SJCRH30 (cell line): Measurements from ENCODE around the gene CAPN15. TPM values are rescaled to one million over a fixed set of nuclear protein-coding genes. Genes with fewer than 3 reads are reported as not detected.

Source experiments
- DNase-seq, 2 experiments: peaks; one replicate each; pipeline ENCODE4 v3.0.0-alpha.2; 2015 to 2020
- H3K27ac ChIP-seq: fragments of 250-450 bp; sonication (Bioruptor Pico); 2 replicates; pipeline ENCODE4 v1.5.1; 2020; ENCODE audit warnings: mild to moderate bottlenecking, moderate library complexity
- H3K27me3 ChIP-seq: fragments of 250-450 bp; sonication (Bioruptor Pico); 2 replicates; pipeline ENCODE4 v1.5.1; 2020; ENCODE audit warnings: mild to moderate bottlenecking, moderate library complexity
- H3K36me3 ChIP-seq: fragments of 250-450 bp; sonication (Bioruptor Pico); 2 replicates; pipeline ENCODE4 v1.5.1; 2020; ENCODE audit warnings: mild to moderate bottlenecking, moderate library complexity
- H3K4me1 ChIP-seq: fragments of 250-450 bp; sonication (Bioruptor Pico); 2 replicates; pipeline ENCODE4 v1.5.1; 2020; ENCODE audit warnings: mild to moderate bottlenecking, moderate library complexity
- H3K4me3 ChIP-seq: fragments of 250-450 bp; sonication (Bioruptor Pico); 2 replicates; pipeline ENCODE4 v1.5.1; 2020; ENCODE audit warnings: mild to moderate bottlenecking, moderate library complexity
- H3K9me3 ChIP-seq: fragments of 250-450 bp; sonication (Bioruptor Pico); replicated peaks from 2 replicates; pipeline ENCODE4 v1.5.1; 2020; ENCODE audit warnings: mild to moderate bottlenecking, moderate library complexity
- total RNA-seq: library from RNA; depleted of rRNA; stranded (reverse); fragments of >200 nt; shearing (Covaris generic); gene quantifications from 2 replicates; pipeline ENCODE4 v1.2.3, GENCODE V29; 2014

The CAPN15 gene
- total RNA-seq, 1 experiment from 2014 or later: 54.0 TPM

DNA sequence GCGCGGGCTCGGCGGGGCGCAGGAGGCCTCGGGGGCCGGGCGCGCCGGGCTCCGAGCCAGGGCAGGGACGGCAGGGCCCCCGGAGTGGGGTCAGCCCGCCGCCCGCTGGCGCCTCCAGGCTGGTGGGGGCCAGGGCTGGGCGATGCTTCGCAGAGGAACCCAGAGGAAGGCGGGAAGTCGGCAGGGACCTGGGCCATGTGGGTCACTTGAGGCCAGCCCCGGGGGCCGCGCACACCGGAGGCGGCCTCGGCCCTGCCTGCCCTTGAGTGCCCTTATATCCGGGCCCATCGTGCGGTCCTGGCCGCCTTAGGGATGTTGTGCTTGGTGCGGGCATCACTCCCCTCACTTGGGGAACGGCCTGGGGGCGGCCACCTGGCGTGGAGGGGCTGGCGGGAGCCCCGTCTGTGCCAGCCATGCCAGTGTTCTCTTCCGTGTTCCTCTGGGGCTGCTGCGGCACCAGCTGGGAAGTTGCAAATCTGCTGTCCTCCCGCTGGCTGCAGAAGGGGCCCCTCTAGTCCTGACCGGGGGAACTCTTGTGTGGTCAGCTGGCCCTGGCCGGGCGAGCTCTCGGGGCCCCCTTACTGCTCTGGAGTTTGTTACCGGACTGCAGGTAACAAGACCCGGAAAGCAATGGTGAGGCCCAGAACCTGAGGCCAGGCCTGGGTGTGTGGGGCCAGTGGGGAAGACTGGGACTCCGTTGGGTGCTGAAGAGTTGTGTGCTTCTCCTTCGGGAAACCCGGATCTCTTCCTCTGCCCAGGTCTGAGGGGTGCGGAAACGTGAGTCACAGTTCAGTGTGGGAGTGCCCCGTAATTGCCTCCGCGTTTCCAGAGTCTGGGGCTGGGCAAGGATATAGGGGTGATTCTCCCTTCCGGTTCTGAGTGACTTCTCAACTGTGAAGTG lies 849 bp downstream of the CAPN15 start:
- Histone ChIP-seq H3K36me3 (no peaks in the 10 kb centered on the region), H3K27ac (peak overlapping the region; percentile 76), H3K4me1 (peaks cover 16% of the 10 kb centered on the region), H3K4me3 (peak overlapping the region; percentile 96), H3K9me3 (no peaks in the 10 kb centered on the region), H3K27me3 (no peaks in the 10 kb centered on the region)
- peak; percentile 43 to 53 for DNase-seq

DNA sequence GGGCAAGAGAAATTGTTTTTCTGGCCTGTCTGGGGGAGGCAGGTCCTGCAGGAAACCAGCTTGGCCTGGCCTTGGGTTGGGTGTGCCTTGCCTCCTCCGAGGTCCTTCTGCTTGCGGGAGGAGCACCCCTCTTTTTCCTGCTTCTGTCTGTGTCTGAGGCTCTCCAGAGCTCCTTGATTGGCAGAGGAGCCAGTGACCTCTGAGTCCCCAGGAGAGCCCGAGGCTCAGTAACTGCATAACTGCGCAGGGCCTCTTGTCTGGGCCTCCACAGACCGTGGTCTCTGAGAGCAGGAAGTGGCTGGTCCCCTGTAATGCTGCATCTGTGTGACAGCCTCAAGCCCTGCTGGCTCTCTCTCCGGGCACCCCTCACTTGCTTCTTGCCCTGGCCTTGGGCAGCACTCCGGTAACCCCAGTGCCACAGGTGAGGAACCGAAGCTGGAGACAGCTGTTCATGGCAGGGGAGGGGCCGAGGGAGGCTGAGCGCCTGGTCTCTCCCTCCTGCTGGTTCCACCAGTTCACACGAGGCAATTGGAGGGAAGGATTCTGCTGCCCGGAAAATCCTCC lies 1.6 kb downstream of the CAPN15 start:
- H3K4me3 ChIP-seq: peak overlapping the region; percentile 96
- peaks cover 24% of the 10 kb centered on the region for H3K4me1 ChIP-seq
- no peaks in the 10 kb centered on the region for H3K9me3 ChIP-seq
- H3K36me3 ChIP-seq: no peaks in the 10 kb centered on the region
- H3K27ac ChIP-seq: peak overlapping the region; percentile 76
- peak; percentile 35 to 47 for DNase-seq
- no peaks in the 10 kb centered on the region for H3K27me3 ChIP-seq

DNA sequence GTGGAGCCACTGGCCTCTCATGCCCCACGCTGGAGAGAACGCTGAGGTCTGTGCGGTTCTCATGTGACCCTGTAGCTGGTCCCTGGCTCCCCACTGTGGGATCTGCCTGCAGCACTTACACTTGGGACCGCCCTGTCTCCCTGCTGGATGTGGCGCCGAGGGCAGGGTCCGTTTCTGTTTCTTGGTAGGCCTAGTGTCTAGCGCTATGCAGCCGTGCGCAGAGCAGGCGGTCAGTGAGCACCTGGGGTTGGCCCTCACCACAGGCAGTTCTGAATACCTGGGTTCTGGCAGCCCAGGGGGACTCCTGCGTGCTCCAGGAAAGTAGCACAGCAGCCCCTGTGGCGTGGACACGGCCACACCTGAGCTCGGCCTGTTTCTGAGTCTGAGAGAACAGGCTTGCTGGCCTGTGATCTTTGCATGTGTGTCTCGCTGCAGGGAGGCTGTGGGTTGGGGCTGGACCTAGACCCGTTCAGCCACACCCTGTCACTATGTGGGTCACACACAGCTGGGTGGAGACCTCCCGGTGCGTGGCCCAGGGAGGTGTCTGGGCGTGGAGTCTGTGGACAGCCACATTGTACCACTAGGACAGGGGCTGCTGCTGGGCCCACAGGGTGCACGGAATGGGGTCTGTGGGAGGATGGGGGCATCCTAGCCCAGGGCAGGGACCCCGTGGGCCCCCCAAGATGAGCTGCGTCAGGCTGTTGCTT lies 2.8 kb downstream of the CAPN15 start:
- Histone ChIP-seq H3K36me3 (no peaks in the 10 kb centered on the region), H3K4me3 (no peak overlapping the region), H3K27ac (peak overlapping the region; percentile 76; the same call in 1 of the 2 replicates), H3K27me3 (no peaks in the 10 kb centered on the region), H3K4me1 (peaks cover 36% of the 10 kb centered on the region), H3K9me3 (no peaks in the 10 kb centered on the region)
- DNase-seq: no peak

DNA sequence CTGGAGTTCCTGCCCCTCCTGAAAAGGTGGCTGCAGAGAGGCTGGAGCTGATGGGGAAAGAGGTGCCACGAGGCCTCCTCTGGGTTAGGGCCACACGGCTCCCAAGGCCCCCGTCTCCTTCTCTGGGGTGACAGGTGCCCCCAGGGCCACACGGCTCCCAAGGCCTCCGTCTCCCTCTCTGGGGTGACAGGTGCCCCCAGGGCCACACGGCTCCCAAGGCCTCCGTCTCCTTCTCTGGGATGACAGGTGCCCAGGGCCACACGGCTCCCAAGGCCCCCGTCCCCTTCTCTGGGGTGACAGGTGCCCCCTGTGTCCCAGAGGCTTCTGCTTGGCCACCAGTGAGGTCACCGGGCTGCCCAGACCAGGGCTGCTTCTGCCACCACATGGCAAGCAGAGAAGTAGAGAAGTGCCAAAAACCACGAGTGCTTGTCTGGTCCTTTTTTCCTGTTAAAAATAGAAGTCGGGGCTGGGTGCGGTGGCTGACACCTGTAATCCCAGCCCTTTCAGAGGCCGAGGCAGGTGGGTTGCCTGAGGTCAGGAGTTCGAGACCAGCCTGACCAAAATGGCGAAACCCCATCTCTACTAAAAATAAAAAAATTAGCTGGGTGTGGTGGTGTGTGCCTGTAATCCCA lies 4.1 kb downstream of the CAPN15 start:
- Histone ChIP-seq H3K9me3 (no peaks in the 10 kb centered on the region), H3K4me3 (no peak overlapping the region), H3K27ac (no peak overlapping the region), H3K4me1 (peaks cover 34% of the 10 kb centered on the region), H3K27me3 (no peaks in the 10 kb centered on the region), H3K36me3 (peaks cover 6% of the 10 kb centered on the region; the same call in 1 of the 2 replicates)
- DNase-seq: no peak

DNA sequence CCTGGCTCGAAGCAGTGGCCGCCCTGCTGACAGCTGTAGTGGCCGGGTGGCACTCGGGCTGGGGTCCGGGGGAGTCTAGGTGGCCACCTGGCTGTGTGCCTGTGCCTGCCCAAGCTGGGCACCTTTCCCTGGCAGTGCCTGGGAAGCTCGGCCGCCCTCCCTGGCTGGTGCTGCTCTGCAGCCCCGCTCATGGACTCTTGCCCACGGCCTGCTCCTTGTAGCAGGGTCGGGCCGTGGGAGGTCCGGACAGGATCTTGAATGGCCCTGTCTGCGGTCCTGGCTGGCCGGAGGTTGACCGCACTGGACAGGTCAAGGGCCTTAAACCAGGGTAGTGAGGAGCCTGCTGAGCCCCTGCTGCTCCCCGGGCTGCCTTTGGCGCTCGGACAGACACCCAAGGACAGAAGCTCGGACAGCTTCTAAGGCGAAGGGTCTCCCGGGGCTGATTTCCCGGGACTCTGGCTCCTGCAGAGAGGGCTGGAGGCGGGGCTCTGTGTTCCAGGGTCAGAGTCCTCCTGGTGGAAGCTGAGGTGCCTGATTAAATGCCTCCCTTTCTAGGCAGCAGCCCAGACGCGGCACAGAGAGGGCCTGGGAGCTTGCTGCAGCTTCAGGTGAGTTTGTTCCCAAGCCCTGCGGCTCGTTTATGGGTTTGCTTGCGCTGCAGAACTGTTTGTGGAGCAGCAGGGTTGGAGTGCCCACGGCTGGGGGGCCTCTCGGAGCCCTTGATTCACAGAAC lies 6.0 kb downstream of the CAPN15 start:
- peak in 1 of 2 experiments; percentile 43 for DNase-seq
- Histone ChIP-seq H3K27ac (no peak overlapping the region), H3K4me1 (peaks cover 34% of the 10 kb centered on the region), H3K36me3 (peaks cover 22% of the 10 kb centered on the region), H3K27me3 (no peaks in the 10 kb centered on the region), H3K9me3 (no peaks in the 10 kb centered on the region), H3K4me3 (no peak overlapping the region)

DNA sequence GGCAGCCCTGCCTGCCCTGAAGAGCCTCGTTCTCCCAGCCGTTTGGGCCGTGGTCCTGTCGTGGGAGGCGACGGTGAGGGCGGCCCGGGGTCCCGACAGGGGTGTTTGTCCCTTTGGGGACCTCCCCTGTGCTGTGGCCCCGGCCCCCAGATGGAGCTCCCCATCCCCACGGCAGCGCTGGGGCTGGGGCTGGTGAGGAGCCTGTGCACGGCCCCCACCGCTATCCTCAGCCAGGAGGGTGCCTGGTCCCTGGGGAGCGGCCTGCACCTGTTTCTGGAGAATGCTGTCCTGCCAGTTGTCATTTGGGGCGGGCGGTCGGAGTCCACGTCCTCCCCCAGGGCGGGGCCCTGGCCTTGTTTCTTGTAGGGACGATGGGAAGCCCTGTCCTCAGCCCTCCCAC lies 6.6 kb downstream of the CAPN15 start:
- peak; percentile 78 to 85 for DNase-seq
- Histone ChIP-seq H3K36me3 (peaks cover 22% of the 10 kb centered on the region), H3K27me3 (no peaks in the 10 kb centered on the region), H3K9me3 (no peaks in the 10 kb centered on the region), H3K4me3 (no peak overlapping the region), H3K27ac (no peak overlapping the region), H3K4me1 (peaks cover 31% of the 10 kb centered on the region)

DNA sequence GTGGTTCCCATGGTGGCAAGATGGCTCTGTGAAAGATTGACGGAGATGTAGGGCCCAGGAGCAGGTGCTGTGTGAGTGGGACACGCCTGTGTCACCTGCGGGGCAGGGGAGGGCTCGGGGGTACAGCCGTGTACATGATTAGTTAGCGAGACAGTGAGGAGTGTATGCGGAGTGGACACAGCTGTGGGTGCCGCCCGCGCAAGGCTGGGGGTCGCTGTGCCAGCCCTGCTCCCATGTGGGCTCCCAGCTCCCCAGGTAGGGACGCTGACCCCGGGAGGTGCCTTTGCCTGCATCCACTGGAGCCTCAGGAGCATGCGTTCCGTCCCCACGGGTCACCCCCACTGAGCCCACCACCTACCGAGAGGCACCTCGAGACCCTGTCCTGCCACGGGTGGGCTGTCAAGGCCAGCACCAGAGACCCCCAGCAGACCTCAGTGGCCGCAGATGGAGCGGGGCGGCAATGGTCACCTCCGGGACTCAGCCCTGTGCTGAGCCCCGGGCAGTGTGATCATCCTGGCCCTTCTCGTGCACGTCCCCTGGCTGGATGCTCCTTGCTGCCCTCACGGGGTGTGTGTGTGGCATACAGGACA lies 7.4 kb downstream of the CAPN15 start:
- H3K36me3 ChIP-seq: peaks cover 22% of the 10 kb centered on the region
- no peaks in the 10 kb centered on the region for H3K27me3 ChIP-seq
- no peak for DNase-seq
- H3K27ac ChIP-seq: no peak overlapping the region
- H3K4me1 ChIP-seq: peaks cover 24% of the 10 kb centered on the region
- no peak overlapping the region for H3K4me3 ChIP-seq
- H3K9me3 ChIP-seq: no peaks in the 10 kb centered on the region

DNA sequence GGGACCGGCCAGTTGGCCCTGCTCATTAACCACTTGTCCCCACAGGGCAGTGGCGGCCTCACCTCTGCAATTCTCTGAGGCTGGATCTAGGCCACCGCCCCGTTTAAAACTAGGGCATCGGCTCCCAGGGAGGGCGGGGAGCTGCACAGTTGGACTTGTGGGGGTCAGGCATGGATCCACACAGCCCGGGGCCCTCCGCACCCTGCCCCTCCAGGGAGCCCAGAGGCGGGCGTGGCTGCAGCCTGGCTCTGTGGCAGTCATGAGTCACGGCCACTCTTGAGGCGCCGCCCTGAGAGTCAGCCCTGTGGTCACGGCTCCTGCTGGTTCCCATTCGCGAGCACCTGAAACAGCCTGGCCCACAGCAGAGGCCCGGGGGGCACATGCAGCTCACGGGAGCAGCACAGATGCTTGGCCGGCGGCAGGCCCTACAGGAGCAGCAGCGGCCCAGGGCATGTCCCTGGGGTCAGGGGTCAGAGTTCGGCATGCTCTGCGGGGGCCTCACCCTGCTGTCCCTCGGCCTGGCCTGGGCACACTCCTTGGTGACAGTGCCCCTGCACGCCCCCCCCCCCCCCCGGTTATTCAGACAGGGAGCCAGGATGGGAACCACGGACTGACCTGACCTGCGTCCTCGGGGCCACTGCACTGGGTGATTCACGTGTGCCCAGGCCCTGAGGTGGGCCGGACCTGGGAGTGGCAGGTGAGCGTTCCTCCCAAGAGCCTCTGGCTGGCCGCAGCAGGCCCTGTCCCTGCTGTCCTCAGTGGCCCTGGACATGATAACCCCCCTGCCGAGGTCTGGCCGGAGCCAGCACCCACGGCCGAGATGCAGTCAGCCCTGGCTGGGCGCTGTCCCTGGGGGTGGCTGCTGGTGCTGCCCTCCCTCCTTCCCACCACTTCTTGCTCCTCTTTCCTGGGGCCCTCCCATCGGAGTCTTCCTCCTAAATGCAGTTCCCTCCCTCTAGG lies 8.2 kb downstream of the CAPN15 start:
- Histone ChIP-seq H3K9me3 (no peaks in the 10 kb centered on the region), H3K27me3 (no peaks in the 10 kb centered on the region), H3K4me3 (no peak overlapping the region), H3K36me3 (peaks cover 25% of the 10 kb centered on the region), H3K27ac (no peak overlapping the region), H3K4me1 (peaks cover 24% of the 10 kb centered on the region)
- DNase-seq: peak; percentile 50

DNA sequence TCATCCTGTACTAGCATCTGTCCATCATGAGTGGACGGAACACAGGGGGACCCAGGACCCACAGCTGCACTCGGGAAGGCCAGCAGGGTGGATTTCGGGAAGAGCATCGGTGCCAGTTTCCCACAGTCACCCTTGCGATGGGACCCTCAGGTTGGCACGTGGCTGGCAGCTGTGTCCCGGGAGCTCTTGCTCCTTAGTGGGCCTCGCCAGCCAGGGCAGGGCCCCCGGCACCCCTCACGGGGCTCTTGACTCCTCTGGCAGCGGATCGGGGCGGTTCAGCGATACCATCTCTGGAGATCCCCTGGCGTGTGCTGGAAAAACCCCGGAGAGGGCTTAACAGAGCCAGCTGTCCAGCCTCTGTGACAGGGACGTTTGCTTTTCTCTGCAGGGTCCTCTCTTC lies 9.2 kb downstream of the CAPN15 start:
- Histone ChIP-seq H3K36me3 (peaks cover 25% of the 10 kb centered on the region), H3K4me3 (no peak overlapping the region), H3K27ac (no peak overlapping the region), H3K4me1 (peaks cover 24% of the 10 kb centered on the region), H3K27me3 (no peaks in the 10 kb centered on the region), H3K9me3 (no peaks in the 10 kb centered on the region)
- DNase-seq: no peak

DNA sequence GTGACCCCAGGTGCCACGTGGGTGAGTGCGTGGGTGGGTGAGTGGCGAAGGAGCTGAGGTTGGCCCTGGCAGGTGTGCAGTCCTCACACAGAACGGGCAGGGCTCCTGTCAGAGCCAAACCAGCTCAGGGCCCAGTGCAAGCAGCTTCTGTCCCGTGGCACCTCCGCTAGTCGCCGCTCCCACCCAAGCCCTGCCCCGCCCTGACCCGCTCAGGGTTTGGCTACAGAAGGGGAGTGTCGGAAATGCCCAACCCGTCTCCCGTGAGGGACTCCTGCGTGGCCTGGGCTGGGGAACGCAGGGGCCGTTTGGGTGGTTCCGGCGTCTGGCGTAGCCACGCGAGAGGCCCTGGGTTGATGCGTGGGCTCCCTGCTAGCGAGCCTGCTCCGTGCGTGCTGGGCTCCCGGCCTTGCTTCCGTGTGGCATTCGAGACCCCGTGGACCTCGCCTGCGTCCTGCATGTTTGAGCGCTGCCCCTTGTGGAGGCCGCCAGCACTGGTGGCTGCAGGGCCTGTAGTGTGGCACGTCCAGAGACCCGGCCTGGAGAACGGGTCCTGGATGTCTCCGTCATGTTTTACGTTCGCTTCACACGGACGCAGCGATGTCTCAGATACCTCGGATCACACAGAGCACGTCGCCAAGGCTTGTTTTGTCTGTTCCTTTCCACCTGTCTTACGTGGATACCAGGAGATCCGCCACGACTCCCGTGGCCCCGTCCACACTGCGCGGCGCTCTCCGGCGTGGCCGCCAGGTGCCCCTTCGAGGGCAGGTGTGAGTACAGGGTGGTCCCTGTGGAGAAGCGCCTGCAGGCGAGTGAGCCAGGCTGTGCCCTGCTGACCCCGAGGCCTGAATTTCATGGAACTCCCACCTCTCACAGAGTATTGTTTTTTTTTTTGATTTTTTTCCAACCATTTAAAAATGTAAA lies 10.2 kb downstream of the CAPN15 start:
- Histone ChIP-seq H3K27me3 (no peaks in the 10 kb centered on the region), H3K4me1 (peaks cover 24% of the 10 kb centered on the region), H3K4me3 (no peak overlapping the region), H3K9me3 (no peaks in the 10 kb centered on the region), H3K27ac (no peak overlapping the region), H3K36me3 (peaks cover 28% of the 10 kb centered on the region)
- DNase-seq: no peak

DNA sequence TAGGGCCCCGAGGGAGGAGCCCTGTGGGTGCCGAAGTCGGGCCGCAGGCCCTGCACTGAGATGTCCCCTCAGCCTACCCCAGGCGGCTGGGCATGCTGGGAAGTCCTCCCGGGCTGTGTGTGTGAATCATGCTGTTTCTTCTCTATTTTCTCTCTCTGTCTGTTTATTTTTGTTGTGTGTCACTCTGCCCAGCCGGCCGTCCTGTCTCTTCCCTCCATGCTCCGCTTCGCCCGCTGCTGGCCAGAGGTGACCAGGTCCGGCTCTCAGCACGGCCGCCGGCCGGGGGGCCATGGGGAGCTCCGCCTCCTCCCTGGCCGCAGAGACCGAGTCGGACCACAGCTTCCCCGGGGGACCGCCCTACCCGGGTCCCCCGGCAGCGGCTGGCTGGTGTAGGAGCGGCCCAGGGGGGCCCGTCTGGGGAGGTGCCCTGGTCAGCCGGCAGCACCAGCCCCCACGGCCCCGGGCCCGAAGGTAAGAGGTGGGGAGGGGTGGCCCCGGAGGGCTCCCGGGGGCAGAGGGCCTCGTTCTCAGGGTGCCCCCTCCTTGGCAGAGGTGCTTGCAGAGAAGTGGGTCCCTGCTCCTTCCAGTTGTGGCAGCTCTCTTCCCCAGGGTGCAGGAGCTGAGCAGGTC lies 12.5 kb downstream of the CAPN15 start:
- H3K27me3 ChIP-seq: no peaks in the 10 kb centered on the region
- H3K27ac ChIP-seq: no peak overlapping the region
- H3K36me3 ChIP-seq: peaks cover 29% of the 10 kb centered on the region
- no peak overlapping the region for H3K4me3 ChIP-seq
- no peak for DNase-seq
- no peaks in the 10 kb centered on the region for H3K9me3 ChIP-seq
- H3K4me1 ChIP-seq: peaks cover 6% of the 10 kb centered on the region; the same call in 1 of the 2 replicates
